ENCODE data around the gene SESN2. TPM values are rescaled to one million over a fixed set of nuclear protein-coding genes. Genes with fewer than 3 reads are reported as not detected.

SESN2 gene
- total and polyA plus RNA-seq, 10 of the 15 experiments (the other 5 are each of a cell fraction or from before 2014, with no cell fraction given), result 1.5 to 40.9 (median 17.8) TPM

GRCh38 chr1:28314547-28314941 is 55.2 kb downstream of the SESN2 start:
- POLR2A ChIA-PET, result interaction anchor here (0.6 kb wide), 1 partner anchor 82 kb away, joined by 3 read pairs; no protein-coding TSS in a partner anchor
- Histone ChIP-seq H2AFZ (ENCODE audit: control insufficient read depth, low read depth, low read length) (no peak overlapping the region), H3K4me1 (ENCODE audit: control insufficient read depth, insufficient read depth, low read length) (no peaks in the 10 kb centered on the region), H3K4me3 (no peak overlapping the region), H3K4me2 (ENCODE audit: control insufficient read depth, insufficient read depth) (no peak overlapping the region), H3K27me3 (replicated peaks in 1 of 2; ENCODE audit: control insufficient read depth in 2 of 2, insufficient read depth in 2 of 2, low read length in 1 of 2) (no peaks in the 10 kb centered on the region), H4K20me1 (ENCODE audit: control insufficient read depth, insufficient read depth) (no peaks in the 10 kb centered on the region), H3K27ac (ENCODE audit: control insufficient read depth, insufficient read depth) (no peak overlapping the region), H3K9ac (ENCODE audit: control insufficient read depth, insufficient read depth, low read length) (no peak overlapping the region), H3K9me3 (replicated peaks; ENCODE audit: control insufficient read depth, insufficient read depth, low read length) (no peaks in the 10 kb centered on the region), H3K79me2 (ENCODE audit: control insufficient read depth, insufficient read depth, low read length) (no peaks in the 10 kb centered on the region), H3K36me3 (ENCODE audit: control insufficient read depth in 2 of 2, insufficient read depth in 2 of 2, low read length in 1 of 2) (no peaks in the 10 kb centered on the region)
- intact Hi-C loops (cut with micrococcal nuclease; ENCODE audit: unreplicated experiment) (no loop called here), in situ Hi-C loops (cut with MboI) (no loop called here)
- WGBS (ENCODE audit: insufficient coverage, insufficient replicate concordance, low lambda C conversion rate, missing lambda C conversion rate), result 49% methylated on average over 8 of the region's 8 CpGs
- SMC1A ChIA-PET (ENCODE audit: uncharacterized antibody, unreplicated experiment), result interaction anchor here (0.6 to 1.0 kb wide), 2 partner anchors 16 to 1938 kb away, joined by 3 to 4 read pairs; no protein-coding TSS in a partner anchor
- FAIRE-seq, result no peak
- no peak for DNase-seq (ENCODE audit: low read depth, low spot score)
- RAD21 ChIA-PET (ENCODE audit: unreplicated experiment), result no interaction called here
- no peak for ATAC-seq
- no TSS peak for BruUV-seq (replicated peaks)
- CTCF ChIA-PET, result interaction anchor here (1.4 to 1.7 kb wide), 2 partner anchors 45 to 66 kb away, joined by 3 to 5 read pairs; no protein-coding TSS in a partner anchor
- TF ChIP-seq ZNF622 (IDR thresholded peaks at IDR 0.05) (no peak), BCL3 (IDR thresholded peaks at IDR 0.05; ENCODE audit: borderline replicate concordance, insufficient read depth, low read depth, low read length, poor library complexity, severe bottlenecking) (no peak), FOXK2 (IDR thresholded peaks at IDR 0.05) (no peak), MEF2A (IDR thresholded peaks at IDR 0.05; ENCODE audit: insufficient read depth, low read depth, low read length) (no peak), SKIL (IDR thresholded peaks at IDR 0.05; ENCODE audit: low read depth, poor library complexity, severe bottlenecking) (no peak), NFIC (IDR thresholded peaks at IDR 0.05; ENCODE audit: low read depth, low read length) (no peak), RELB (IDR thresholded peaks at IDR 0.05; ENCODE audit: low read depth) (no peak), BACH1 (IDR thresholded peaks at IDR 0.05; ENCODE audit: borderline replicate concordance) (no peak), ZNF687 (IDR thresholded peaks at IDR 0.05) (no peak), MLLT1 (IDR thresholded peaks at IDR 0.05) (no peak), MTA2 (IDR thresholded peaks at IDR 0.05; ENCODE audit: low read depth) (no peak), TBL1XR1 (IDR thresholded peaks at IDR 0.05; ENCODE audit: low read depth, low read length) (no peak), CREB1 (IDR thresholded peaks at IDR 0.05; ENCODE audit: low read depth) (no peak), BCL11A (IDR thresholded peaks at IDR 0.05; ENCODE audit: low read depth, low read length) (no peak)

Measured in GM12878 (cell line).